ENCODE data around the gene DCLK1. TPM values are rescaled to one million over a fixed set of nuclear protein-coding genes. Genes with fewer than 3 reads are reported as not detected.

The DCLK1 gene
- total and polyA plus RNA-seq, 10 of the 15 experiments (the other 5 are each of a cell fraction or from before 2014, with no cell fraction given) = not detected

DNA sequence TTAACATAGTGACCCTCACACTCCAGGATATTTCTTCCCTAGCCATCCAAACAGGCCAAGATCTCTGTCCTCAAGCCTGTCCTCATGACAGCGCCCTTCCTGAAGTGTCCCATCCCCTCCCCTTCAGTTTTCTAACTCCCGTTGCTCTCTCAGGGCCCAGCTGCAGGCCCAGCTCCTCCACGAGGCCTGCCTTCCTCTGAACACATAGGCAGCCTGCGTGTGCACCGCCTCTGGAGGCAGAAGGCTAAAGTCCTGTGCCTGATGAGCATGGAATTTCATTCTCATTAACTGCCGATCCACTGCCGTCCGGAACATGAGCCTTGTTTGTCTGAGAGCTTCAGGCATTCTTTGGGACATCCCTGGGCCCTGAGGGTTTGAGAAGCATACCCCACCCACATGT, 306.4 kb downstream of the DCLK1 start:
- in situ Hi-C loops (cut with MboI) (no loop called here), intact Hi-C loops (cut with micrococcal nuclease; ENCODE audit: unreplicated experiment) (no loop called here)
- ChIA-PET RAD21 (ENCODE audit: unreplicated experiment) (no interaction called here), CTCF (no interaction called here), SMC1A (ENCODE audit: uncharacterized antibody, unreplicated experiment) (no interaction called here), POLR2A (no interaction called here)
- WGBS (ENCODE audit: insufficient coverage, insufficient replicate concordance, low lambda C conversion rate, missing lambda C conversion rate) = 50% methylated on average over 8 of the region's 8 CpGs
- no peak overlapping the region for H3K27ac ChIP-seq (ENCODE audit: control insufficient read depth, insufficient read depth)
- H4K20me1 ChIP-seq (ENCODE audit: control insufficient read depth, insufficient read depth) = no peaks in the 10 kb centered on the region
- no peak for ATAC-seq
- no peak overlapping the region for H3K9ac ChIP-seq (ENCODE audit: control insufficient read depth, insufficient read depth, low read length)
- no TSS peak for BruUV-seq (replicated peaks)
- H3K9me3 ChIP-seq (replicated peaks; ENCODE audit: control insufficient read depth, insufficient read depth, low read length) = no peaks in the 10 kb centered on the region
- H2AFZ ChIP-seq (ENCODE audit: control insufficient read depth, low read depth, low read length) = no peak overlapping the region
- H3K4me2 ChIP-seq (ENCODE audit: control insufficient read depth, insufficient read depth) = no peak overlapping the region
- H3K36me3 ChIP-seq (ENCODE audit: control insufficient read depth in 2 of 2, insufficient read depth in 2 of 2, low read length in 1 of 2) = no peaks in the 10 kb centered on the region
- no peaks in the 10 kb centered on the region for H3K79me2 ChIP-seq (ENCODE audit: control insufficient read depth, insufficient read depth, low read length)
- H3K4me3 ChIP-seq = no peak overlapping the region
- FAIRE-seq = no peak
- no peaks in the 10 kb centered on the region for H3K27me3 ChIP-seq (replicated peaks in 1 of 2; ENCODE audit: control insufficient read depth in 2 of 2, insufficient read depth in 2 of 2, low read length in 1 of 2)
- no peak for DNase-seq (ENCODE audit: low read depth, low spot score)
- TF ChIP-seq NR2F1 (conservative IDR thresholded peaks at IDR 0.05) = no peak
- TF ChIP-seq PML (IDR thresholded peaks at IDR 0.05; ENCODE audit: low read length) = no peak
- TF ChIP-seq ZSCAN29 (IDR thresholded peaks at IDR 0.05) = no peak
- no peak for TF ChIP-seq RAD21 (IDR thresholded peaks at IDR 0.05; ENCODE audit: insufficient read depth, low read depth, low read length)
- no peak for TF ChIP-seq RCOR1 (conservative IDR thresholded peaks at IDR 0.05; ENCODE audit: low read depth, low read length)
- TF ChIP-seq, protein P1, sequence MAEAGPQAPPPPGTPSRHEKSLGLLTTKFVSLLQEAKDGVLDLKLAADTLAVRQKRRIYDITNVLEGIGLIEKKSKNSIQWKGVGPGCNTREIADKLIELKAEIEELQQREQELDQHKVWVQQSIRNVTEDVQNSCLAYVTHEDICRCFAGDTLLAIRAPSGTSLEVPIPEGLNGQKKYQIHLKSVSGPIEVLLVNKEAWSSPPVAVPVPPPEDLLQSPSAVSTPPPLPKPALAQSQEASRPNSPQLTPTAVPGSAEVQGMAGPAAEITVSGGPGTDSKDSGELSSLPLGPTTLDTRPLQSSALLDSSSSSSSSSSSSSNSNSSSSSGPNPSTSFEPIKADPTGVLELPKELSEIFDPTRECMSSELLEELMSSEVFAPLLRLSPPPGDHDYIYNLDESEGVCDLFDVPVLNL (IDR thresholded peaks at IDR 0.05; ENCODE audit: low read depth, low read length) = no peak
- TF ChIP-seq ESRRA (IDR thresholded peaks at IDR 0.05; ENCODE audit: low read length) = no peak
- TF ChIP-seq FOXM1 (IDR thresholded peaks at IDR 0.05; ENCODE audit: low read depth, low read length) = no peak
- TF ChIP-seq, protein P2, sequence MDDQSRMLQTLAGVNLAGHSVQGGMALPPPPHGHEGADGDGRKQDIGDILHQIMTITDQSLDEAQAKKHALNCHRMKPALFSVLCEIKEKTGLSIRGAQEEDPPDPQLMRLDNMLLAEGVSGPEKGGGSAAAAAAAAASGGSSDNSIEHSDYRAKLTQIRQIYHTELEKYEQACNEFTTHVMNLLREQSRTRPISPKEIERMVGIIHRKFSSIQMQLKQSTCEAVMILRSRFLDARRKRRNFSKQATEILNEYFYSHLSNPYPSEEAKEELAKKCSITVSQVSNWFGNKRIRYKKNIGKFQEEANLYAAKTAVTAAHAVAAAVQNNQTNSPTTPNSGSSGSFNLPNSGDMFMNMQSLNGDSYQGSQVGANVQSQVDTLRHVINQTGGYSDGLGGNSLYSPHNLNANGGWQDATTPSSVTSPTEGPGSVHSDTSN (IDR thresholded peaks at IDR 0.05; ENCODE audit: insufficient replicate concordance, low read depth, low read length) = no peak
- no peak for TF ChIP-seq NFYB (IDR thresholded peaks at IDR 0.05; ENCODE audit: insufficient read depth, low read depth, low read length)
- no peaks in the 10 kb centered on the region for H3K4me1 ChIP-seq (ENCODE audit: control insufficient read depth, insufficient read depth, low read length)
